ENCODE measurements around the gene MOB4.

MOB4 gene

DNA sequence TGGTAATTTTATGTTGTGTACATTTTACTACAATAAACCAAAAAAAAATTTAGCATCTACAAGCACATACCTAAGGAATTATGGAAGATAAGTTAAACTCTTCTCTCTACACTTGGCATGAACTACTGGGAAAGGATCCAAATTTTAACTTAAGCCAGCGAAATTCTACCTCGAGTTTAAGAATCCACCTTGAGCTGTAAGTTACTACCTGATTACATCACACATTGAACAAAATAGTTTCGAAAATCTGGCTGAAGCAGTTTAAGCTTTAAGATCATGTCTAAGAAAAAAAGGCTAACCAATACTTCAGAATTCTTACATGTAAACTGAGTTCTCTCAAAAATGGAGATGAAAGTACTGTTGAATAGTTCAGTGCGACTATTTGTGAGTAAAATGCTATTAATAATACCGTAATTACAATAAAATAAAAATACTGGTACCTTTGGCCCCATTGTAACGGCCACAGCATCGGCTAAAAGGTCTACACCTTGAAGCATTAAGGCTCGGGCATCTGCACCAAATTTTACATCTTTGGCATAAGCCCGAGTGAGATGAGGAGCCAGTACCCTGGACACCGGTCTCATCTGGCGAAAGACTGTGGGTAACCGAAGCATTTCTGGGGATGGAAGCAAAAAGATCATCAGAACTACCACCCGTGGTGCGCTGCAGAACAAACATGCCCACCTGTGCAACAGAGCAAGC is 17.5 kb upstream of the MOB4 start:
- TF ChIP-seq TAF1 (IDR thresholded peaks at IDR 0.05; ENCODE audit: borderline replicate concordance, insufficient read depth, low read length): 0 out of 2 replicates have a peak, but pooled peaks have one; percentile 17
- TF ChIP-seq POLR2AphosphoS5 (IDR thresholded peaks at IDR 0.05; ENCODE audit: low read depth, low read length): no peak

DNA sequence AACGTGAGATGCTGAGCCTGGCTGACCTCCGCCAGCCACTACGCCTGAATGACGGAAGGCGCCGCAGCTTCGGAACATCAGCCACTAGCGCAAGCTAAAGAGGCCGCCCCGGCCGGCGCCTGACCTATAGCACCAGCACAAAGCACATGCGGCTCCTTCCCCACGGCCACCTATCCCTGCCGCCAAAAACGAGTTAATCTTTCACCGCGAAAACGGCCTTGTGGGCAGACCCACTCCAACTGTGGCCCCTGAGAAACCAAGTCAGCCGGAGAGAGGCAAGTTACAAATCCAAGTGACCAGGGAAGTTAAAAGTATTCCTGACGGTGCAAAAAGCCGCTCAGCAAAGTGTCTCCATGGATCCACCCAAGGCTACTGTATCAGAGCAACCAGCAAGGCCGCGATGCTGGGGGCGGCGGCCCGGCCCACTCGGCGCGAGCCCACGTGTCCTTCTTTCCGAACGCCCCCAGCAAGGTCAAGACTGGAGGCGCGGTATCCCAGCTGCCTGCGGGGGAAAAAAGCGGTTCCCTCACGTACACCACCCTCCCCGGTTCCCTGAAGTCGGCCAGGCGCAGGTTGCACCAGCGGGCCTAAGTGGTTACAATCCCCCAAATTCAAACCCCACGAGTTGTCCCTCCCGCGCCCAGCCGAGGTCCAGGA is 16.8 kb upstream of the MOB4 start:
- no peak for TF ChIP-seq POLR2AphosphoS5 (IDR thresholded peaks at IDR 0.05; ENCODE audit: low read depth, low read length)
- no peak for TF ChIP-seq SIN3A (IDR thresholded peaks at IDR 0.05; ENCODE audit: borderline replicate concordance, insufficient read depth, low read length)
- no peak for TF ChIP-seq TAF1 (IDR thresholded peaks at IDR 0.05; ENCODE audit: borderline replicate concordance, insufficient read depth, low read length)
- no peak for TF ChIP-seq FOXP2 (optimal IDR thresholded peaks at IDR 0.05; ENCODE audit: borderline replicate concordance, extremely low read depth, extremely low read length, insufficient read depth)
- TF ChIP-seq, protein P1, sequence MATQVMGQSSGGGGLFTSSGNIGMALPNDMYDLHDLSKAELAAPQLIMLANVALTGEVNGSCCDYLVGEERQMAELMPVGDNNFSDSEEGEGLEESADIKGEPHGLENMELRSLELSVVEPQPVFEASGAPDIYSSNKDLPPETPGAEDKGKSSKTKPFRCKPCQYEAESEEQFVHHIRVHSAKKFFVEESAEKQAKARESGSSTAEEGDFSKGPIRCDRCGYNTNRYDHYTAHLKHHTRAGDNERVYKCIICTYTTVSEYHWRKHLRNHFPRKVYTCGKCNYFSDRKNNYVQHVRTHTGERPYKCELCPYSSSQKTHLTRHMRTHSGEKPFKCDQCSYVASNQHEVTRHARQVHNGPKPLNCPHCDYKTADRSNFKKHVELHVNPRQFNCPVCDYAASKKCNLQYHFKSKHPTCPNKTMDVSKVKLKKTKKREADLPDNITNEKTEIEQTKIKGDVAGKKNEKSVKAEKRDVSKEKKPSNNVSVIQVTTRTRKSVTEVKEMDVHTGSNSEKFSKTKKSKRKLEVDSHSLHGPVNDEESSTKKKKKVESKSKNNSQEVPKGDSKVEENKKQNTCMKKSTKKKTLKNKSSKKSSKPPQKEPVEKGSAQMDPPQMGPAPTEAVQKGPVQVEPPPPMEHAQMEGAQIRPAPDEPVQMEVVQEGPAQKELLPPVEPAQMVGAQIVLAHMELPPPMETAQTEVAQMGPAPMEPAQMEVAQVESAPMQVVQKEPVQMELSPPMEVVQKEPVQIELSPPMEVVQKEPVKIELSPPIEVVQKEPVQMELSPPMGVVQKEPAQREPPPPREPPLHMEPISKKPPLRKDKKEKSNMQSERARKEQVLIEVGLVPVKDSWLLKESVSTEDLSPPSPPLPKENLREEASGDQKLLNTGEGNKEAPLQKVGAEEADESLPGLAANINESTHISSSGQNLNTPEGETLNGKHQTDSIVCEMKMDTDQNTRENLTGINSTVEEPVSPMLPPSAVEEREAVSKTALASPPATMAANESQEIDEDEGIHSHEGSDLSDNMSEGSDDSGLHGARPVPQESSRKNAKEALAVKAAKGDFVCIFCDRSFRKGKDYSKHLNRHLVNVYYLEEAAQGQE (IDR thresholded peaks at IDR 0.05; ENCODE audit: insufficient read depth in 1 of 2, low read depth in 2 of 2, low read length in 2 of 2): no peak

- TF ChIP-seq FOXP2 (optimal IDR thresholded peaks at IDR 0.05; ENCODE audit: borderline replicate concordance, extremely low read depth, extremely low read length, insufficient read depth) (peak; percentile 85), SIN3A (IDR thresholded peaks at IDR 0.05; ENCODE audit: borderline replicate concordance, insufficient read depth, low read length) (peak; percentile 79; the same call in 1 of the 2 replicates), TAF1 (IDR thresholded peaks at IDR 0.05; ENCODE audit: borderline replicate concordance, insufficient read depth, low read length) (peak; percentile 91), POLR2AphosphoS5 (IDR thresholded peaks at IDR 0.05; ENCODE audit: low read depth, low read length) (peak; percentile 84)
- TF ChIP-seq, protein P1 (IDR thresholded peaks at IDR 0.05; ENCODE audit: insufficient read depth in 1 of 2, low read depth in 2 of 2, low read length in 2 of 2): peak in 1 of 2 experiments; percentile 48; a peak in 1 of 4 replicates
These were observed 16.0 kb upstream of the MOB4 start, which contains the start of the genes HSPD1 and HSPE1 for GRCh38 chr2:197499594-197500502. Gene HSPD1, minus strand, starts transcription at chr2:197499840. Its CDS starts 992 bp downstream, at chr2:197498848. Gene HSPE1, plus strand, starts transcription at chr2:197500379. Its CDS starts 58 bp downstream, at chr2:197500437.

DNA sequence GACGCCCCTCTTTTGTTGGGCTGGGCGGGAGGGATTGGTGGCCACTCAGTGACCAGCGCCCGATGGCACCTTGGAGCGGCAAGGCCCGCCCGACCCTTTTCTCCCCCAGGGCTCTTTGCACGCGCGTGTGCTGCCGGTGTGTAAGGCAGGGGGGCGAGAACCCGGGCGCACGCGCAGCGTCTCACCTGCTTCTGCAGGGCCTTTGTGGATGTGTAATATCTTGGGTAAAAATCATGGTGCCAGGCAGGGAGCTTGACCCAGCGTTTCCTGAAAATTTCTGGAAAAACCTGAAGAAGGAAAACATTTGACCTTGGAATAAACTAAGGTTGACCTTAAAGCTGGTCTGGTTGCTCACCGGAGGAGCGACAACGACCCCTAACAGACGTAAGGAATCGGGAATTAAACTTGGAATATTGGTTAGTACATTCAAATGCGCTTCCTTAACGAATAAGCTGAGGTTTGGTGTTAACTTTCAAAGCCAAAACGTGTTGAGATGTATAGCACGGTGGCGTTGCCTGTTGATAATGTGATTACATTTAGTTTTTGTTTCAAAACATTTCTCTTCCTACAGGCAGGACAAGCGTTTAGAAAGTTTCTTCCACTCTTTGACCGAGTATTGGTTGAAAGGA is 15.2 kb upstream of the MOB4 start:
- TF ChIP-seq FOXP2 (optimal IDR thresholded peaks at IDR 0.05; ENCODE audit: borderline replicate concordance, extremely low read depth, extremely low read length, insufficient read depth) (no peak), SIN3A (IDR thresholded peaks at IDR 0.05; ENCODE audit: borderline replicate concordance, insufficient read depth, low read length) (no peak), TAF1 (IDR thresholded peaks at IDR 0.05; ENCODE audit: borderline replicate concordance, insufficient read depth, low read length) (no peak), POLR2AphosphoS5 (IDR thresholded peaks at IDR 0.05; ENCODE audit: low read depth, low read length) (no peak)
- TF ChIP-seq, protein P1 (IDR thresholded peaks at IDR 0.05; ENCODE audit: insufficient read depth in 1 of 2, low read depth in 2 of 2, low read length in 2 of 2): no peak
